Measurements from ENCODE around the gene TMTC1.

TMTC1 gene

GRCh38 chr12:29486972-29487371 lies 296.8 kb downstream of the TMTC1 start:
- H3K9me3 ChIP-seq = no peaks in the 10 kb centered on the region
- no peak overlapping the region for H3K4me3 ChIP-seq (ENCODE audit: low read depth, low read length)
- TF ChIP-seq CTCF (IDR thresholded peaks at IDR 0.05; ENCODE audit: low read depth, low read length) = no peak
- no peaks in the 10 kb centered on the region for H3K4me1 ChIP-seq
- peaks cover 7% of the 10 kb centered on the region for H3K27me3 ChIP-seq
- no peak for DNase-seq
- no peaks in the 10 kb centered on the region for H3K36me3 ChIP-seq

- no peak for TF ChIP-seq CTCF (IDR thresholded peaks at IDR 0.05; ENCODE audit: low read depth, low read length)
- no peak overlapping the region for H3K4me3 ChIP-seq (ENCODE audit: low read depth, low read length)
- H3K27me3 ChIP-seq = no peaks in the 10 kb centered on the region
- no peak for DNase-seq
- no peaks in the 10 kb centered on the region for H3K9me3 ChIP-seq
- no peaks in the 10 kb centered on the region for H3K36me3 ChIP-seq
- no peaks in the 10 kb centered on the region; the same call in 1 of the 2 replicates for H3K4me1 ChIP-seq
Observed at GRCh38 chr12:29463198-29463597, 320.5 kb downstream of the TMTC1 start.

- Histone ChIP-seq H3K9me3 (no peaks in the 10 kb centered on the region), H3K4me1 (no peaks in the 10 kb centered on the region; the same call in 1 of the 2 replicates), H3K27me3 (no peaks in the 10 kb centered on the region), H3K4me3 (ENCODE audit: low read depth, low read length) (no peak overlapping the region), H3K36me3 (no peaks in the 10 kb centered on the region)
- no peak for DNase-seq
- TF ChIP-seq CTCF (IDR thresholded peaks at IDR 0.05; ENCODE audit: low read depth, low read length) = no peak
Observed at GRCh38 chr12:29460082-29460481, 323.7 kb downstream of the TMTC1 start.

GRCh38 chr12:29455087-29455486 lies 328.7 kb downstream of the TMTC1 start:
- peak; percentile 8 for DNase-seq
- Histone ChIP-seq H3K27me3 (no peaks in the 10 kb centered on the region), H3K4me1 (no peaks in the 10 kb centered on the region; the same call in 1 of the 2 replicates), H3K9me3 (no peaks in the 10 kb centered on the region), H3K4me3 (ENCODE audit: low read depth, low read length) (no peak overlapping the region), H3K36me3 (no peaks in the 10 kb centered on the region)
- no peak for TF ChIP-seq CTCF (IDR thresholded peaks at IDR 0.05; ENCODE audit: low read depth, low read length)

- no peaks in the 10 kb centered on the region for H3K9me3 ChIP-seq
- H3K4me3 ChIP-seq (ENCODE audit: low read depth, low read length) = no peak overlapping the region
- H3K4me1 ChIP-seq = no peaks in the 10 kb centered on the region
- H3K27me3 ChIP-seq = no peaks in the 10 kb centered on the region
- TF ChIP-seq CTCF (IDR thresholded peaks at IDR 0.05; ENCODE audit: low read depth, low read length) = no peak
- DNase-seq = no peak
- no peaks in the 10 kb centered on the region for H3K36me3 ChIP-seq
Observed at GRCh38 chr12:29451888-29452287, 331.9 kb downstream of the TMTC1 start.

All from BE2C (cell line).